Measurements from ENCODE around the gene NFIX. TPM values are rescaled to one million over a fixed set of nuclear protein-coding genes. Genes with fewer than 3 reads are reported as not detected.

NFIX gene
- total and polyA plus RNA-seq, 9 of the 15 experiments (the other 6 are each of a cell fraction or from before 2014, with no cell fraction given): 0.28 to 26.8 (median 5.4) TPM

GRCh38 chr19:13100031-13100588 is 104.8 kb downstream of the NFIX start (continued):
- TF ChIP-seq SNRNP70 (optimal IDR thresholded peaks at IDR 0.05; ENCODE audit: low read depth, low read length) (no peak), HDGF (IDR thresholded peaks at IDR 0.05) (no peak; the same call in 1 of the 2 replicates), ZNF140 (CRISPR knock-in tag; IDR thresholded peaks at IDR 0.05) (no peak), ZNF408 (CRISPR knock-in tag; IDR thresholded peaks at IDR 0.05; ENCODE audit: low read depth) (no peak), TRIM28 (IDR thresholded peaks at IDR 0.05) (no peak), SP2 (IDR thresholded peaks at IDR 0.05; ENCODE audit: extremely low read depth, low read depth, low read length, poor library complexity, severe bottlenecking) (no peak), HMG20A (CRISPR knock-in tag; conservative IDR thresholded peaks at IDR 0.05) (no peak), MAFG (tag; conservative IDR thresholded peaks at IDR 0.05) (no peak), TGIF2 (CRISPR knock-in tag; IDR thresholded peaks at IDR 0.05) (no peak), ZNF316 (IDR thresholded peaks at IDR 0.05) (no peak), BCOR (IDR thresholded peaks at IDR 0.05) (peak; percentile 42; the same call in 1 of the 2 replicates), GABPA (tag; conservative IDR thresholded peaks at IDR 0.05; ENCODE audit: low read depth) (no peak), MCM2 (IDR thresholded peaks at IDR 0.05; ENCODE audit: low read depth) (no peak), CBX3 (IDR thresholded peaks at IDR 0.05; ENCODE audit: borderline replicate concordance in 1 of 2, low read length in 2 of 2) (peak in 1 of 2 experiments; percentile 83; a peak in 2 of 3 replicates), MYC (IDR thresholded peaks at IDR 0.05; ENCODE audit: low read depth, low read length) (no peak), MYC (CRISPR knock-in tag; IDR thresholded peaks at IDR 0.05; ENCODE audit: borderline replicate concordance, low read depth) (no peak), IFI16 (CRISPR knock-in tag; IDR thresholded peaks at IDR 0.05) (no peak)
- TF ChIP-seq, protein P1, sequence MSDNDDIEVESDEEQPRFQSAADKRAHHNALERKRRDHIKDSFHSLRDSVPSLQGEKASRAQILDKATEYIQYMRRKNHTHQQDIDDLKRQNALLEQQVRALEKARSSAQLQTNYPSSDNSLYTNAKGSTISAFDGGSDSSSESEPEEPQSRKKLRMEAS (CRISPR knock-in tag; IDR thresholded peaks at IDR 0.05): peak; percentile 55
- TF ChIP-seq, protein P2, sequence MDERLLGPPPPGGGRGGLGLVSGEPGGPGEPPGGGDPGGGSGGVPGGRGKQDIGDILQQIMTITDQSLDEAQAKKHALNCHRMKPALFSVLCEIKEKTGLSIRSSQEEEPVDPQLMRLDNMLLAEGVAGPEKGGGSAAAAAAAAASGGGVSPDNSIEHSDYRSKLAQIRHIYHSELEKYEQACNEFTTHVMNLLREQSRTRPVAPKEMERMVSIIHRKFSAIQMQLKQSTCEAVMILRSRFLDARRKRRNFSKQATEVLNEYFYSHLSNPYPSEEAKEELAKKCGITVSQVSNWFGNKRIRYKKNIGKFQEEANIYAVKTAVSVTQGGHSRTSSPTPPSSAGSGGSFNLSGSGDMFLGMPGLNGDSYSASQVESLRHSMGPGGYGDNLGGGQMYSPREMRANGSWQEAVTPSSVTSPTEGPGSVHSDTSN (CRISPR knock-in tag; IDR thresholded peaks at IDR 0.05; ENCODE audit: low read depth): no peak
- TF ChIP-seq, protein P2 (tag; conservative IDR thresholded peaks at IDR 0.05; ENCODE audit: low read depth): no peak
- TF ChIP-seq, protein P3, sequence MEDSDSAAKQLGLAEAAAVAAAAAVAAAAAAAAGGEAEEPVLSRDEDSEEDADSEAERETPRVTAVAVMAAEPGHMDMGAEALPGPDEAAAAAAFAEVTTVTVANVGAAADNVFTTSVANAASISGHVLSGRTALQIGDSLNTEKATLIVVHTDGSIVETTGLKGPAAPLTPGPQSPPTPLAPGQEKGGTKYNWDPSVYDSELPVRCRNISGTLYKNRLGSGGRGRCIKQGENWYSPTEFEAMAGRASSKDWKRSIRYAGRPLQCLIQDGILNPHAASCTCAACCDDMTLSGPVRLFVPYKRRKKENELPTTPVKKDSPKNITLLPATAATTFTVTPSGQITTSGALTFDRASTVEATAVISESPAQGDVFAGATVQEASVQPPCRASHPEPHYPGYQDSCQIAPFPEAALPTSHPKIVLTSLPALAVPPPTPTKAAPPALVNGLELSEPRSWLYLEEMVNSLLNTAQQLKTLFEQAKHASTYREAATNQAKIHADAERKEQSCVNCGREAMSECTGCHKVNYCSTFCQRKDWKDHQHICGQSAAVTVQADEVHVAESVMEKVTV (CRISPR knock-in tag; IDR thresholded peaks at IDR 0.05): no peak; the same call in 1 of the 2 replicates
